Hepatic stellate cell (primary cell): ENCODE results near the gene BFAR.
A peak's percentile ranks its signal among the peaks of the same experiment; 100 is the strongest.
"Not testable (repeated sequence)": the region's sequence is repeated elsewhere in the genome, so short reads cannot be mapped to it uniquely, and the experiment has no call there.

Source experiments
- DNase-seq: peaks from one replicate; pipeline ENCODE4 v3.0.0; 2011; ENCODE audit warnings: low spot score

BFAR gene, protein sequence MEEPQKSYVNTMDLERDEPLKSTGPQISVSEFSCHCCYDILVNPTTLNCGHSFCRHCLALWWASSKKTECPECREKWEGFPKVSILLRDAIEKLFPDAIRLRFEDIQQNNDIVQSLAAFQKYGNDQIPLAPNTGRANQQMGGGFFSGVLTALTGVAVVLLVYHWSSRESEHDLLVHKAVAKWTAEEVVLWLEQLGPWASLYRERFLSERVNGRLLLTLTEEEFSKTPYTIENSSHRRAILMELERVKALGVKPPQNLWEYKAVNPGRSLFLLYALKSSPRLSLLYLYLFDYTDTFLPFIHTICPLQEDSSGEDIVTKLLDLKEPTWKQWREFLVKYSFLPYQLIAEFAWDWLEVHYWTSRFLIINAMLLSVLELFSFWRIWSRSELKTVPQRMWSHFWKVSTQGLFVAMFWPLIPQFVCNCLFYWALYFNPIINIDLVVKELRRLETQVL

GRCh38 chr16:14632693-14633569 lies at the start of gene BFAR:
Gene BFAR, plus strand, starts transcription at chr16:14632951. Its CDS starts 11,396 bp downstream, at chr16:14644347.
- DNase-seq = peak; percentile 98

GRCh38 chr16:14585287-14585686 lies 47.5 kb upstream of the BFAR start:
- no peak for DNase-seq

DNA sequence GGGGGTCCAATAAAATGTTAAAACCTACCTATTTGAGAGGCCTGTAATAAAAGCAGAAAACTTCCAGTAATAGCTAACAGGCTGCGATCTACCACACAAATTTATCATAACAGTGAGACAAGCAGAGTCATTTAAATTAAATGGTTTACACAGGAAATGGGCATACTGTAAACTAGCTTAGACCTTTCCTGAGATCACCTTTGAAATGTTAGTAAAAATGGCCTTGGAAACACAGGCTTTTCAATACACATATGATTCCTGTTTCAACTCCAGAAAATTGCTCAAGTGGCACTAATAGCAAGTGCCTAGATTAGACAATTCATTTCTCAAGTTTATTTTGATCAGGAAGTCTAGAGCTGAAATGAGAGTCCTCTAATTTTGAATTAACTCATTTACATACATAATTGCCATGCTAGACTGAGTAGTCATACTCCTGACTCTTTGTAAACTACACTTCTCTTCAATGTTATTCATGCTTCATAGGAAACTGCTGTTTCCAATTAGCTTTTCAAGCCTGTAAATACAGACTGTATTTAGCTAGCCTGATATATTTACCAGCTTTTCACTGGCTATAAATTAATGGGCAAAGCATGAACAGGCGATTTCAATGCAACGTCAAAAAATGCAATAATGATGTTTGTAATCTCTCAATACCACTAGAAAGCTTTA lies 46.0 kb upstream of the BFAR start:
- no peak for DNase-seq

DNA sequence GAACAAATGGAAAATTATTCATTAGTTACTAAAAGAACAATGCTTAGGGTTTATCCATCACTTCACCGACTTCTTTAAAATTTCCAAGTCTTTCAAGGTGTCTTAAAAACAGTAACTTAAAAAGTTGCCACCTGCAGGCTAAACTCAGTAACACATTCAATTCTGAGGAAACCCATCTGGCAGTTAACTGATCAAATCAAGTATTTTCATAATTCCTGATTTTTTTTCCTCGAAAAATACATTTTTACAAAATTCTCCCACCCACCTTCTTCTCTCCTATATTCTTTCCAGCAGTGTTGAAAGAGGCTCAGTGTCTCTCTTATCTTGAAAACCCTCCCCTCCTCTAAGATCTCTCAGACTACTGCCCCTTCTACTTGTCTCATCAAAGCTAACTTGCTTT lies 32.6 kb upstream of the BFAR start:
- peak; percentile 23 for DNase-seq

DNA sequence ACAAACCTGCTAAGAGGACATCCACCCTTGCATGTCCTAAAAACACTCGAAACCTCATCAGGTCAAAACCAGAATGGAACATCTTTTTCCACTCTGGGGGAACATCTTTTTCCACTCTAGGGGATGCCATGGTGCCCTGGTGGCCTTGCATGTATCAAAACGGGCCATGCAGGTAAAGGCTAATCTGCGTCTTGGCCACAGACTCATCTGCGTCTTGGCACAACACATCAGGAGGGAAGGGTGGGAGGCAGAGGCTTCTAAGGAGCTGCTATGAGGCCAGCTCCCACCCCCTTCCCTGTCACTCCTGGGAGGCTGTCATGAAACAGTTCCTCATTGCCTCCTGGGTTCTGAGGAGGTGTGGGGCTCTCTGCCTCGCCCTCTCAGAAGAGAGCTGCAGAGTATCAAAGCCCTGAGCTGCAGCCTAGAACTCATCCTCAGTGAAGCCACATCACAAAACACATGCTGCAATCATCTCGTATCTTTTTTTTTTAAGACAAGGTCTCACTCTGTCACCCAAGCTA lies 30.2 kb upstream of the BFAR start:
- DNase-seq = no peak

GRCh38 chr16:14606102-14606501 lies 26.6 kb upstream of the BFAR start:
- no peak for DNase-seq

DNA sequence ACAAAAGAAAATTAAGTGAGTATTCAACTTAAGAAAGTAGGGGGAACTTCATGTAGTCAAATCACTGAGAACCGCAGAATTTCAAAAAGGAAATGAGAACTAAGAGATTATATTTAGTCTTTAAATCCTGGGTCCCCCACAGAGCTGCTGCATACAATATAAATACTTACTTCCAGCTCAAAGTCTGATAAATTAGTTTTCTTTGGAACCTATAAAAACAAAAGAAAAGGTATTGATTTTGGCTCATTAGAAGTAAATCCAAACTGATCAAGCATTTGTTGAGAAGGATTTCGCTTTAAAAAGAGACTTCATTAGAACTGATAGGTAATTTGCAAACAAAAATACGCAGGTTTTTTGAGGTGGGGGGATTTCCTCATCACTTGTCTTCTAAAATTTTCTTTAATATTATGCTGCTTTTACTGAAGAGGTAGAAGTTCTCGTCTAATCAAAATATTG lies 24.6 kb upstream of the BFAR start:
- DNase-seq = no peak

GRCh38 chr16:14608604-14609003 lies 24.1 kb upstream of the BFAR start:
- no peak for DNase-seq

GRCh38 chr16:14609716-14610115 lies 23.0 kb upstream of the BFAR start:
- DNase-seq = no peak

GRCh38 chr16:14611660-14612059 lies 21.1 kb upstream of the BFAR start:
- no peak for DNase-seq

GRCh38 chr16:14613991-14614390 lies 18.8 kb upstream of the BFAR start:
- no peak for DNase-seq

DNA sequence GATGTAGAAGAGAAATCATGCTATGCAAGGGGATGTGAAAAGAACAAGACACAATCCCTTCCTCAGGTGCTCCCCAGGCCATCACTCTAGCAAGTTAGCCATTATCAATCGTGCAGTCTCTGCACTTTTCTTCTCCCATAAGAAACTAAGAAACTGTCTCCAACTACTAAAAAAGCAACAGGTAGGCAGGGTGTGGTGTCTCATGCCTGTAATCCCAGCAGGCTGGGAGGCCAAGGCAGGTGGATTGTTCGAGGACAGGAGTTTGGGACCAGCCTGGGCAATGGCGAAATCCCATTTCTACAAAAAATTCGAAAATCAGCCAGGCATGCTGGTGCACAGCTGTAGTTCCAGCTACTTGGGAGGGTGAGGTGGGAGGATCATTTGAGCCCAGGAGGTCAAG lies 16.5 kb upstream of the BFAR start:
- DNase-seq = no peak

- no peak for DNase-seq
These were observed 14.2 kb upstream of the BFAR start for GRCh38 chr16:14618566-14618965.

DNA sequence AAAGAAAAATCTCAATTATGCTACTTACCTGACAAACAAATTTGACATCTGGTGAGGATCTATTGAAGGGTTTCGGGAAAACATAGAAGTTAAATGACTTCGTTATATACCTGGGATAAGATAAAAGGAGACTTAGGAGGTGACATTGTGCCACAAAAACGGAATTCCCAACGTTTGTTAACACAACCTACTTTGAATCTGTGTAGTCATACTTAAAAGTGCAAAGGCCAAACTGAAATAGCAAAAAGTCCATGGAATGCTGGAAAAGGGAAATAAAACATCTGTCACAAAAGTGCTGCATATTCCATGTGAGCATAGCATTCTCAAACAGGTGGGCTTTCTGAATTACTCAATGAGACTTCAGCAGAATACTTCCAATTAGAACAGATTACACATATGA lies 5.7 kb upstream of the BFAR start:
- no peak for DNase-seq

- no peak for DNase-seq
These were observed 3.7 kb upstream of the BFAR start for GRCh38 chr16:14628806-14629611.

GRCh38 chr16:14629612-14629918 lies 3.2 kb upstream of the BFAR start:
- peak; percentile 24 for DNase-seq

DNA sequence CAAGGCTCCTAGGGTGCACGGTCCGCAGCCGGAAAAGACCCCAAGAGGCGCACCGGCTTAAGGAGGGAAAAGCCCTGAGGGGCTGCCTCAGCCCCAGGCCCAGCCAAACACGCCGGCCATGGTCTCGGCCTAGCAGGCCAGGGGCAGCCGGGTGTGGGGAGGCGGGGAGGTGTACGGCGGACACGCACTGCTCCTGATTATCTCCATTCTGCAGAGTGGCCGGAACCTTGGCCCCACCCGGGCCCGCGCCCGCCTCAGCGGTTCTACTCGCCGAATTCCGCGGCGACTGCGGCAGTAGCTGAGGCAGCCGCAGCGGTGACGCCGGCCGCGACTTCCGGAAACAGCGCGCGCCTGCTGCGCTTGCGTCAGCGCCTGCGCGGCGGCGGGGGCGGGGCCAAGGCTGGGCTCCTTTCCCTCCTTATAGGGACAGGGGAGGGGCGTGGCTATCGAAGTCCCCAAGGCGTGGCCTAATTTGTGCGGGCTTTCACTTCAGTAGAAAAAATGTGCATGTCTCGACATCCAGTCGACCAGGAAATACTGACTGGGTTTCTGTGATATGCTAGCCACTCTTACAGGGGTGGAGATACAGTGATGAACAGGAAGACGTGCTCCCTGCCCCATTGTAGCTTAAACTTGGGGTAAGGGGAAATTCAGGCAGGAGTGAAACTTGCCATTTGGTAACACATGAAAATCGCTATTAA lies 2.7 kb upstream of the BFAR start, which contains the start of gene PARN:
TSS of gene PARN (minus strand) at position 342 of the 701 bp plus-strand sequence. CDS start at position 207, 135 bp downstream.
- peak; percentile 97 for DNase-seq

GRCh38 chr16:14630620-14631330 lies 2.0 kb upstream of the BFAR start:
- DNase-seq = not testable (repeated sequence)

GRCh38 chr16:14634389-14634725 lies 1.6 kb downstream of the BFAR start:
- DNase-seq = no peak
